ENCODE data around the gene MEGF6.

MEGF6 gene

GRCh38 chr1:3657096-3657475 is 45.8 kb upstream of the MEGF6 start:
- no peak for TF ChIP-seq CTCF (IDR thresholded peaks at IDR 0.05; ENCODE audit: low read depth, low read length, missing control alignments)
- no peak for DNase-seq (ENCODE audit: extremely low read depth, low read depth)
- H3K4me3 ChIP-seq (replicated peaks; ENCODE audit: low read depth, low read length), result no peak overlapping the region

GRCh38 chr1:3656450-3657095 is 45.3 kb upstream of the MEGF6 start:
- TF ChIP-seq CTCF (IDR thresholded peaks at IDR 0.05; ENCODE audit: low read depth, low read length, missing control alignments), result no peak
- no peak for DNase-seq (ENCODE audit: extremely low read depth, low read depth)
- no peak overlapping the region for H3K4me3 ChIP-seq (replicated peaks; ENCODE audit: low read depth, low read length)

GRCh38 chr1:3654549-3655281 is 43.4 kb upstream of the MEGF6 start:
- no peak overlapping the region for H3K4me3 ChIP-seq (replicated peaks; ENCODE audit: low read depth, low read length)
- DNase-seq (ENCODE audit: extremely low read depth, low read depth), result no peak
- TF ChIP-seq CTCF (IDR thresholded peaks at IDR 0.05; ENCODE audit: low read depth, low read length, missing control alignments), result no peak

GRCh38 chr1:3653286-3653618 is 41.9 kb upstream of the MEGF6 start:
- no peak for TF ChIP-seq CTCF (IDR thresholded peaks at IDR 0.05; ENCODE audit: low read depth, low read length, missing control alignments)
- H3K4me3 ChIP-seq (replicated peaks; ENCODE audit: low read depth, low read length), result no peak overlapping the region
- DNase-seq (ENCODE audit: extremely low read depth, low read depth), result no peak

- H3K4me3 ChIP-seq (replicated peaks; ENCODE audit: low read depth, low read length), result no peak overlapping the region
- DNase-seq (ENCODE audit: extremely low read depth, low read depth), result no peak
These were observed 41.4 kb upstream of the MEGF6 start for GRCh38 chr1:3652548-3653285.

More at GRCh38 chr1:3652548-3653285, 41.4 kb upstream of the MEGF6 start:
- TF ChIP-seq CTCF (IDR thresholded peaks at IDR 0.05; ENCODE audit: low read depth, low read length, missing control alignments), result no peak

Data from HFF-Myc (cell line).